ENCODE data around the gene PTPRG. TPM values are rescaled to one million over a fixed set of nuclear protein-coding genes. Genes with fewer than 3 reads are reported as not detected.

Gene PTPRG
- total and polyA plus RNA-seq, 2 experiments from 2014 or later, result 24.4 to 131 TPM

- no peak overlapping the region for H3K4me2 ChIP-seq
- H3K4me3 Mint-ChIP-seq, result no peak overlapping the region; the same call in 2 of the 3 replicates
- H3K27ac Mint-ChIP-seq, result peak overlapping the region; percentile 43; the same call in 1 of the 2 replicates
- H3K27me3 Mint-ChIP-seq (ENCODE audit: insufficient read depth, low read depth, poor library complexity), result peaks cover 2% of the 10 kb centered on the region
- no peaks in the 10 kb centered on the region for H3F3A ChIP-seq (replicated peaks; ENCODE audit: low read depth)
- H4K20me1 ChIP-seq (replicated peaks; ENCODE audit: insufficient read depth), result 0 out of 2 replicates have a peak, but pooled peaks cover 5% of the 10 kb centered on the region
- H3K36me3 ChIP-seq (ENCODE audit: insufficient read depth), result 0 out of 2 replicates have a peak, but pooled peaks cover 4% of the 10 kb centered on the region
- ATAC-seq (no peak), DNase-seq (ENCODE audit: low spot score) (no peak)
- H3K4me1 Mint-ChIP-seq, result peaks cover 58% of the 10 kb centered on the region
- H3K9me3 Mint-ChIP-seq, result no peaks in the 10 kb centered on the region
- no peaks in the 10 kb centered on the region for H3K9me2 ChIP-seq (ENCODE audit: insufficient read depth)
- peaks cover 57% of the 10 kb centered on the region for H3K4me1 ChIP-seq (ENCODE audit: insufficient read depth)
- peaks cover 7% of the 10 kb centered on the region; the same call in 1 of the 3 replicates for H3K36me3 Mint-ChIP-seq (ENCODE audit: low read depth)
- H3K27me3 ChIP-seq (ENCODE audit: insufficient read depth), result no peaks in the 10 kb centered on the region
- TF ChIP-seq EZH2 (IDR thresholded peaks at IDR 0.05; ENCODE audit: low read depth, unreplicated experiment), result no peak
- no peak for TF ChIP-seq ETS1 (IDR thresholded peaks at IDR 0.05)
- no peak for TF ChIP-seq REST (IDR thresholded peaks at IDR 0.05; ENCODE audit: unreplicated experiment)
- TF ChIP-seq ZNF114 (CRISPR knock-in tag; IDR thresholded peaks at IDR 0.05), result no peak
- no peak for TF ChIP-seq EZH2phosphoT487 (IDR thresholded peaks at IDR 0.05; ENCODE audit: unreplicated experiment)
- no peak for TF ChIP-seq CTCF (conservative IDR thresholded peaks at IDR 0.05; ENCODE audit: low read depth in 2 of 2)
- TF ChIP-seq ZNF462 (CRISPR knock-in tag; IDR thresholded peaks at IDR 0.05), result no peak
- TF ChIP-seq ZNF331 (CRISPR knock-in tag; IDR thresholded peaks at IDR 0.05; ENCODE audit: low read depth), result no peak
- no peak for TF ChIP-seq CREB1 (CRISPR knock-in tag; IDR thresholded peaks at IDR 0.05; ENCODE audit: low read depth)
- no peak for TF ChIP-seq NANOG (IDR thresholded peaks at IDR 0.05; ENCODE audit: borderline replicate concordance)
- no peak for TF ChIP-seq STAT1 (IDR thresholded peaks at IDR 0.05; ENCODE audit: unreplicated experiment)
- TF ChIP-seq POLR2AphosphoS5 (IDR thresholded peaks at IDR 0.05; ENCODE audit: low read depth), result no peak
- no peak for TF ChIP-seq JUNB (IDR thresholded peaks at IDR 0.05; ENCODE audit: unreplicated experiment)
- H3K27ac ChIP-seq (ENCODE audit: low read depth), result peak overlapping the region; percentile 1; the same call in 1 of the 2 replicates
- H3K79me2 ChIP-seq (replicated peaks; ENCODE audit: insufficient read depth), result peaks cover 100% of the 10 kb centered on the region
- no peak overlapping the region for H3K4me3 ChIP-seq
- H2AFZ ChIP-seq, result no peak overlapping the region
Observed at GRCh38 chr3:61724801-61725200, 163.4 kb downstream of the PTPRG start.

Data from GM23338 (cell line).